ENCODE measurements around the gene NDNF.

- TF ChIP-seq, protein P1, sequence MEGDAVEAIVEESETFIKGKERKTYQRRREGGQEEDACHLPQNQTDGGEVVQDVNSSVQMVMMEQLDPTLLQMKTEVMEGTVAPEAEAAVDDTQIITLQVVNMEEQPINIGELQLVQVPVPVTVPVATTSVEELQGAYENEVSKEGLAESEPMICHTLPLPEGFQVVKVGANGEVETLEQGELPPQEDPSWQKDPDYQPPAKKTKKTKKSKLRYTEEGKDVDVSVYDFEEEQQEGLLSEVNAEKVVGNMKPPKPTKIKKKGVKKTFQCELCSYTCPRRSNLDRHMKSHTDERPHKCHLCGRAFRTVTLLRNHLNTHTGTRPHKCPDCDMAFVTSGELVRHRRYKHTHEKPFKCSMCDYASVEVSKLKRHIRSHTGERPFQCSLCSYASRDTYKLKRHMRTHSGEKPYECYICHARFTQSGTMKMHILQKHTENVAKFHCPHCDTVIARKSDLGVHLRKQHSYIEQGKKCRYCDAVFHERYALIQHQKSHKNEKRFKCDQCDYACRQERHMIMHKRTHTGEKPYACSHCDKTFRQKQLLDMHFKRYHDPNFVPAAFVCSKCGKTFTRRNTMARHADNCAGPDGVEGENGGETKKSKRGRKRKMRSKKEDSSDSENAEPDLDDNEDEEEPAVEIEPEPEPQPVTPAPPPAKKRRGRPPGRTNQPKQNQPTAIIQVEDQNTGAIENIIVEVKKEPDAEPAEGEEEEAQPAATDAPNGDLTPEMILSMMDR (conservative IDR thresholded peaks at IDR 0.05; ENCODE audit: low read length) = no peak
- no peak for TF ChIP-seq EZH2phosphoT487 (IDR thresholded peaks at IDR 0.05; ENCODE audit: borderline replicate concordance)
These were observed 27.9 kb upstream of the NDNF start for GRCh38 chr4:121100093-121100775.

Measured in Loucy (cell line).